Sigmoid colon (tissue), 4 donors: ENCODE data around the gene ZNF766.

Source experiments
- CTCF ChIP-seq, 4 experiments: fragments of 450-650 bp in 3 of 4; fragments of 200-600 bp in 1 of 4; IDR thresholded peaks; one replicate each; pipeline ENCODE4 v1.5.1; 2016 to 2019; ENCODE audit warnings: antibody characterized with exemption in 4 of 4, mild to moderate bottlenecking in 3 of 4, moderate library complexity in 2 of 4
- POLR2A ChIP-seq, 2 donors: fragments of 450-650 bp; IDR thresholded peaks; one replicate each; pipeline ENCODE4 v1.6.1; 2016; ENCODE audit warnings: antibody characterized with exemption in 2 of 2, mild to moderate bottlenecking in 2 of 2, moderate library complexity in 2 of 2
- POLR2AphosphoS5 ChIP-seq, 4 donors: sonication (generic); formaldehyde crosslinking; IDR thresholded peaks; one replicate each; pipeline ENCODE4 v1.6.1; 2017; ENCODE audit warnings: antibody characterized with exemption in 4 of 4

- TF ChIP-seq CTCF (IDR thresholded peaks at IDR 0.05) (no peak), POLR2A (IDR thresholded peaks at IDR 0.05) (no peak), POLR2AphosphoS5 (IDR thresholded peaks at IDR 0.05) (no peak)
These were observed 53.0 kb downstream of the ZNF766 start for GRCh38 chr19:52322429-52322828.
